ENCODE data around the gene HPS1. TPM values are rescaled to one million over a fixed set of nuclear protein-coding genes. Genes with fewer than 3 reads are reported as not detected.

Gene HPS1
- polyA plus RNA-seq, 1 of the 3 experiments (the other 2 are of a cell fraction) = 41.4 TPM

DNA sequence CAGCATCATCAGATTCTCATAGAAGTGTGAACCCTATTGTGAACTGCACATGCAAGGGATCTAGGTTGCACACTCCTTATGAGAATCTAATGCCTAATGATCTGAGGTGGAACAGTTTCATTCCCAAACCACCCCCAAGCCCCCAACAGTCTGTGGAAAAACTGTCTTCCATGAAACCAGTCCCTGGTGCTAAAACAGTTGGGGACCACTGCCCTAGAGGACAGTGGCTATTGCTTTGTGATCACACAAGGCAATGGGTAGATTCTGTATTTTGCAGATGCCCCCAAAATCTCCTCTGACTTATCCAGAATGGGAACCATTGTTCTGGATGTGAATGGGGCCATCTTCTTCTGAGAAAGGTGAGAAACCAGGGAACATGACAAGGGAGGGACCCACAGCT lies 31.1 kb upstream of the HPS1 start (continued):
- TF ChIP-seq, protein P1, sequence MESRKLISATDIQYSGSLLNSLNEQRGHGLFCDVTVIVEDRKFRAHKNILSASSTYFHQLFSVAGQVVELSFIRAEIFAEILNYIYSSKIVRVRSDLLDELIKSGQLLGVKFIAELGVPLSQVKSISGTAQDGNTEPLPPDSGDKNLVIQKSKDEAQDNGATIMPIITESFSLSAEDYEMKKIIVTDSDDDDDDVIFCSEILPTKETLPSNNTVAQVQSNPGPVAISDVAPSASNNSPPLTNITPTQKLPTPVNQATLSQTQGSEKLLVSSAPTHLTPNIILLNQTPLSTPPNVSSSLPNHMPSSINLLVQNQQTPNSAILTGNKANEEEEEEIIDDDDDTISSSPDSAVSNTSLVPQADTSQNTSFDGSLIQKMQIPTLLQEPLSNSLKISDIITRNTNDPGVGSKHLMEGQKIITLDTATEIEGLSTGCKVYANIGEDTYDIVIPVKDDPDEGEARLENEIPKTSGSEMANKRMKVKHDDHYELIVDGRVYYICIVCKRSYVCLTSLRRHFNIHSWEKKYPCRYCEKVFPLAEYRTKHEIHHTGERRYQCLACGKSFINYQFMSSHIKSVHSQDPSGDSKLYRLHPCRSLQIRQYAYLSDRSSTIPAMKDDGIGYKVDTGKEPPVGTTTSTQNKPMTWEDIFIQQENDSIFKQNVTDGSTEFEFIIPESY (IDR thresholded peaks at IDR 0.05; ENCODE audit: borderline replicate concordance, low read depth) = no peak
- TF ChIP-seq, protein P2, sequence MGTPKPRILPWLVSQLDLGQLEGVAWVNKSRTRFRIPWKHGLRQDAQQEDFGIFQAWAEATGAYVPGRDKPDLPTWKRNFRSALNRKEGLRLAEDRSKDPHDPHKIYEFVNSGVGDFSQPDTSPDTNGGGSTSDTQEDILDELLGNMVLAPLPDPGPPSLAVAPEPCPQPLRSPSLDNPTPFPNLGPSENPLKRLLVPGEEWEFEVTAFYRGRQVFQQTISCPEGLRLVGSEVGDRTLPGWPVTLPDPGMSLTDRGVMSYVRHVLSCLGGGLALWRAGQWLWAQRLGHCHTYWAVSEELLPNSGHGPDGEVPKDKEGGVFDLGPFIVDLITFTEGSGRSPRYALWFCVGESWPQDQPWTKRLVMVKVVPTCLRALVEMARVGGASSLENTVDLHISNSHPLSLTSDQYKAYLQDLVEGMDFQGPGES (IDR thresholded peaks at IDR 0.05; ENCODE audit: low read depth, low read length) = no peak
- no peak for TF ChIP-seq RXRA (IDR thresholded peaks at IDR 0.05; ENCODE audit: borderline replicate concordance, low read depth)
- no peak for TF ChIP-seq GABPA (IDR thresholded peaks at IDR 0.05; ENCODE audit: low read depth)
- TF ChIP-seq FOXM1 (IDR thresholded peaks at IDR 0.05; ENCODE audit: low read depth) = no peak
- TF ChIP-seq, protein P3, sequence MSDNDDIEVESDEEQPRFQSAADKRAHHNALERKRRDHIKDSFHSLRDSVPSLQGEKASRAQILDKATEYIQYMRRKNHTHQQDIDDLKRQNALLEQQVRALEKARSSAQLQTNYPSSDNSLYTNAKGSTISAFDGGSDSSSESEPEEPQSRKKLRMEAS (IDR thresholded peaks at IDR 0.05; ENCODE audit: low read depth) = no peak
- no peak for TF ChIP-seq MEF2A (IDR thresholded peaks at IDR 0.05; ENCODE audit: borderline replicate concordance, low read depth)

DNA sequence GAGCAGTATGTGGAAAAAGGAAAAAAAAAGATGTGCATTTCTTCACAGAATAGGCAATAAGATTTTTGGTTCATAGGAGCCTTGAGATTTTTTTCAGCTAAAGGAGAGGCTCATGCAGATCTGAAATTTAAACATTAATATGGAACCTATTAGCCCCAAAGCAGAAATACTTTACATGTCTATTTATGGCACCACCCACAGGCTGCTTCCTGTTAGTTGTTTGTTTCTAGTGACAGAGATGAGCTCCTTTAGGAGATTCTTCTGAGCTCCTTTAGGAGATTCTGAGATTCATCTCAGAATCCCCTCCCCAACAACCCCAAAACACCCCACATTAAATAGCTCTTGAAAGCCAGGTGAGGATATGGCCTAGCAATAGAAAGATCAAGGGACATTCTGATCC lies 27.9 kb upstream of the HPS1 start:
- H3K79me2 ChIP-seq (ENCODE audit: insufficient read depth) = no peaks in the 10 kb centered on the region
- H3K9me3 ChIP-seq = no peaks in the 10 kb centered on the region
- H3K9ac ChIP-seq = no peak overlapping the region
- H3K27ac ChIP-seq (ENCODE audit: low read depth in 2 of 2, low read length in 1 of 2) = no peak overlapping the region
- POLR2A ChIA-PET = no interaction called here
- H4K20me1 ChIP-seq (ENCODE audit: insufficient read depth) = no peaks in the 10 kb centered on the region
- DNase-seq = no peak
- TF ChIP-seq TCF12 (IDR thresholded peaks at IDR 0.05) = no peak
- no peak for TF ChIP-seq SMC3 (IDR thresholded peaks at IDR 0.05; ENCODE audit: low read depth, low read length)
- TF ChIP-seq MEF2A (IDR thresholded peaks at IDR 0.05; ENCODE audit: borderline replicate concordance, low read depth) = no peak
- TF ChIP-seq NRF1 (IDR thresholded peaks at IDR 0.05; ENCODE audit: low read depth, low read length) = no peak
- TF ChIP-seq CHD2 (IDR thresholded peaks at IDR 0.05; ENCODE audit: low read length, partially characterized antibody) = no peak
- TF ChIP-seq, protein P4, sequence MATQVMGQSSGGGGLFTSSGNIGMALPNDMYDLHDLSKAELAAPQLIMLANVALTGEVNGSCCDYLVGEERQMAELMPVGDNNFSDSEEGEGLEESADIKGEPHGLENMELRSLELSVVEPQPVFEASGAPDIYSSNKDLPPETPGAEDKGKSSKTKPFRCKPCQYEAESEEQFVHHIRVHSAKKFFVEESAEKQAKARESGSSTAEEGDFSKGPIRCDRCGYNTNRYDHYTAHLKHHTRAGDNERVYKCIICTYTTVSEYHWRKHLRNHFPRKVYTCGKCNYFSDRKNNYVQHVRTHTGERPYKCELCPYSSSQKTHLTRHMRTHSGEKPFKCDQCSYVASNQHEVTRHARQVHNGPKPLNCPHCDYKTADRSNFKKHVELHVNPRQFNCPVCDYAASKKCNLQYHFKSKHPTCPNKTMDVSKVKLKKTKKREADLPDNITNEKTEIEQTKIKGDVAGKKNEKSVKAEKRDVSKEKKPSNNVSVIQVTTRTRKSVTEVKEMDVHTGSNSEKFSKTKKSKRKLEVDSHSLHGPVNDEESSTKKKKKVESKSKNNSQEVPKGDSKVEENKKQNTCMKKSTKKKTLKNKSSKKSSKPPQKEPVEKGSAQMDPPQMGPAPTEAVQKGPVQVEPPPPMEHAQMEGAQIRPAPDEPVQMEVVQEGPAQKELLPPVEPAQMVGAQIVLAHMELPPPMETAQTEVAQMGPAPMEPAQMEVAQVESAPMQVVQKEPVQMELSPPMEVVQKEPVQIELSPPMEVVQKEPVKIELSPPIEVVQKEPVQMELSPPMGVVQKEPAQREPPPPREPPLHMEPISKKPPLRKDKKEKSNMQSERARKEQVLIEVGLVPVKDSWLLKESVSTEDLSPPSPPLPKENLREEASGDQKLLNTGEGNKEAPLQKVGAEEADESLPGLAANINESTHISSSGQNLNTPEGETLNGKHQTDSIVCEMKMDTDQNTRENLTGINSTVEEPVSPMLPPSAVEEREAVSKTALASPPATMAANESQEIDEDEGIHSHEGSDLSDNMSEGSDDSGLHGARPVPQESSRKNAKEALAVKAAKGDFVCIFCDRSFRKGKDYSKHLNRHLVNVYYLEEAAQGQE (IDR thresholded peaks at IDR 0.05; ENCODE audit: low read depth, low read length) = no peak
- no peaks in the 10 kb centered on the region for H3K36me3 ChIP-seq (replicated peaks in 1 of 2; ENCODE audit: control insufficient read depth in 1 of 2, insufficient read depth in 2 of 2, low read length in 1 of 2)
- peaks cover 11% of the 10 kb centered on the region; the same call in 1 of the 2 replicates for H3K27me3 ChIP-seq (ENCODE audit: insufficient read depth)
- no peaks in the 10 kb centered on the region for H3K9me2 ChIP-seq
- no peaks in the 10 kb centered on the region for H3K4me1 ChIP-seq (ENCODE audit: control insufficient read depth in 1 of 2, insufficient read depth in 2 of 2, low read depth in 1 of 2, low read length in 1 of 2)
- CTCF ChIA-PET = interaction anchor here (1.3 kb wide), 1 partner anchor 9 kb away, joined by 4 read pairs; no protein-coding TSS in a partner anchor
- H3F3A ChIP-seq (replicated peaks; ENCODE audit: insufficient read depth) = no peaks in the 10 kb centered on the region
- H2AFZ ChIP-seq (ENCODE audit: low read depth) = no peak overlapping the region
- no peak overlapping the region for H3K4me2 ChIP-seq
- no peak overlapping the region for H3K4me3 ChIP-seq (ENCODE audit: low read depth in 2 of 2, low read length in 1 of 2)

All from SK-N-SH (cell line).